ENCODE measurements around the gene SGSM1. TPM values are rescaled to one million over a fixed set of nuclear protein-coding genes. Genes with fewer than 3 reads are reported as not detected.
A peak's percentile ranks its signal among the peaks of the same experiment; 100 is the strongest.

SGSM1 gene
- total RNA-seq, 1 donor from 2014 or later = 1.2 TPM

DNA sequence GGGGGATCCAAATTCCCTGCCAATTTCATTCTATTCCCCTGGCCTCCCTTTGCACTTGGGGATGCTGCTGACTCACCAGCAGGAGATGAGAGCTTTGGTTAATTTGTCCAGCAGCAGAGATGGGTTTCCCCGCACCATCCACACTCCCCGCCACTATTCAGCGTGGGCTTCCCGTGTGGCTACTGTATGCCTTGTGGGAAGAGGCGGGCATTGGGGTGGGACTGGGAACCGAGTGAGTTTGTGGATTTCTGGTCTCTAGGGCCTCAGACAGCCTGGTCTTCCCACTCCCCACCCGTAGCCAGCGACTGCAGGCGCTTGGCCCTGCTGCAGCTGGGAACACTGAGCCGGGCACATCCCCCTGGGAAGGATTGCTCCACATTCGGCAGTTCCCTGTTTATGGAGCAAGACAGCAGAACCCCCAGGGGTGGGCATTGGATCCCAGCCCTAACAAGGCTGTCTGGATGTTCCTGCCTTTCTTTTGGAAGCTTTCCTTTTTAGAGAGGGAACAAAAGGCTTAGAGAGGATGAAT is 169.9 kb downstream of the SGSM1 start:
- DNase-seq (ENCODE audit: low spot score) = peak; percentile 74

DNA sequence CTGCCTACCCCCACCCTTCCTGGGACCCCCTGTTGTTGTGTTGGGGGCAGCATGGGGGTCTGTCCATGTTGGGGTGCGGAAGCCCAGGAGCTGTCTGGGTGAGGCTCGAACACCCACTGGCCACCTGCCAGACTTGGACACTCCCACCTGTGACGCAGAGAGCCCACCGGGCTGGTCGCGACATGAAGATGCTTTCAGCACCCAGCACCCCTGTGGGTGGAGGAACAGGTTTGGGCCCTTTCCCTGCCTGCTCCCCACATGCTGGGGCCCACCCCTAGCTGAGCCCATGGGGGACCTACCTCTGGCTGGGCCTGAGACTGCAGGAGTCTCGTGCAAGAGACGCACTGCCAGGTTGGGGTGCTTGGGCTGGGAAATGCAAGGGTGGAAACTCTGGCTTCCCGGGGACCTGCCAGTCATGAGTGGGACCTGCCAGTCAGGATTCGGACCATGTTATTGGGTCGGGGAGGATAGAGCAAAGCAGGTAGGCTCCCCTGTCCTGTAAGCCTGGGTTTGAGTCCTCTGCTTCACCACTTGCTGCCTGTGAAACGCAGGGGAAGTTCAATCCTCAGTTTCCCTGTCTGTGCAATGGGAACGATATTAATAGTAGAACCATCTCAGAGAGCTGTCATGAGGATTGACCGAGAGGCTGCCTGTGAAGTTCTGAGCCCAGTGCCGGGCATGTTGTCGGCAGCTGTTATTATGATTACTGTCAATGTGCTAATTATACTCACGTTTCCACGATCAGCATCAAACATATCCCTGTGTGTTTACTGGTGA is 170.6 kb downstream of the SGSM1 start:
- DNase-seq (ENCODE audit: low spot score) = peak; percentile 55

Other genes with a start within 250 kb of the SGSM1 start
- 17.3 TPM for gene LRRC75B, start 213.1 kb upstream of the SGSM1 start, total RNA-seq (ENCODE audit: insufficient read depth, low replicate concordance)
- gene GGT1, start 203.0 kb upstream of the SGSM1 start, total RNA-seq (ENCODE audit: insufficient read depth, low replicate concordance) = 4.8 TPM
- gene PIWIL3, start 31.5 kb upstream of the SGSM1 start, total RNA-seq (ENCODE audit: insufficient read depth, low replicate concordance) = 0.24 TPM
- not detected for gene LHFPL7, start 140.5 kb downstream of the SGSM1 start, total RNA-seq (ENCODE audit: insufficient read depth, low replicate concordance)
- gene KIAA1671, start 146.5 kb downstream of the SGSM1 start, total RNA-seq (ENCODE audit: insufficient read depth, low replicate concordance) = 10.6 TPM